GM18505 (cell line): ENCODE measurements around the gene ARHGAP40.
"Not testable (repeated sequence)": the region's sequence is repeated elsewhere in the genome, so short reads cannot be mapped to it uniquely, and the experiment has no call there.

Experiments
- ATAC-seq: cut with Tn5 transposase; IDR thresholded peaks from one replicate; pipeline ENCODE4 v1.9.1; 2021; ENCODE audit not compliant: unreplicated experiment
- POLR2A ChIP-seq: IDR thresholded peaks from 4 replicates; pipeline ENCODE4 v1.6.1; 2011; ENCODE audit warnings: borderline replicate concordance; ENCODE audit not compliant: insufficient read depth, insufficient read length; ENCODE audit errors: extremely low read depth

The ARHGAP40 gene

GRCh38 chr20:38581013-38581412, 20.6 kb upstream of the ARHGAP40 start, which contains the start of gene ADIG:
Gene ADIG (plus strand): TSS chr20:38581197. CDS start chr20:38581251, 54 bp downstream.
- TF ChIP-seq POLR2A, result no peak
- ATAC-seq, result no peak

- no peak for ATAC-seq
Measured at GRCh38 chr20:38581830-38582358, 19.7 kb upstream of the ARHGAP40 start.

GRCh38 chr20:38583306-38583705, 18.3 kb upstream of the ARHGAP40 start:
- ATAC-seq, result no peak

More at GRCh38 chr20:38581830-38582358, 19.7 kb upstream of the ARHGAP40 start:
- TF ChIP-seq POLR2A, result no peak

DNA sequence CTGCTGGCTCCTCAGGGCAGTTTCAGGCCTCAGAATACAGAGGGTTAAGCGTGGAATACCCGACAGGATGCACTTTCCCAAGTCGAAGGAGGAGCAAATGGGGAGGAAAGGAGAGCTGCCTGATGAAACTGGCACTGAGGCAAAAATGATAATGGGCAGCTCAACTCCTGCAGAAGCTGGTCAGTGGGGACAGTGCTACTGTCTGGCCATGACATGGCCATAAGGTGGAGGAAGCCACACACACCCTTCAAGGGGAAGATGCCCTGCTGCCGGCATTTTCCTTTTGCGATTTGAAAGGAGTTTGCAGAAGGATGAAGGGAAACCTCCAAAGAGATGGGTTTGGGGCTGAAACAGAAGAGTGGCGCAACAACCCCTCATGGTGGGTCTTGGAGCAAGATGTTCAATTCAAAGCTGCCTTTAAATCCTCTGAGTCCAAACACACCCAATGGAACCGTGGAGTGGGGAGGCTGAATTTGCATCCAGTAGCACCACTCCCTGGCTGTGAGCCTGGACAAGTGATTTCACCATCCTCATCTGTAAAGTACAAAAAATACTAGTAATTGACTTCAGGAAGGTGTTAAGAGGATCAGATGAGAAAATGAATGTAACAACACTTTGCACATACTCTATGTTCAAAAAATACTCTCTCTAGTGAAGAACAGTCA, 17.4 kb upstream of the ARHGAP40 start:
- TF ChIP-seq POLR2A, result no peak
- ATAC-seq, result no peak

More at GRCh38 chr20:38583306-38583705, 18.3 kb upstream of the ARHGAP40 start:
- TF ChIP-seq POLR2A, result no peak

- TF ChIP-seq POLR2A, result no peak
Measured at GRCh38 chr20:38585404-38586180, 16.0 kb upstream of the ARHGAP40 start.

GRCh38 chr20:38586181-38586525, 15.5 kb upstream of the ARHGAP40 start:
- no peak for ATAC-seq

More at GRCh38 chr20:38585404-38586180, 16.0 kb upstream of the ARHGAP40 start:
- no peak for ATAC-seq

DNA sequence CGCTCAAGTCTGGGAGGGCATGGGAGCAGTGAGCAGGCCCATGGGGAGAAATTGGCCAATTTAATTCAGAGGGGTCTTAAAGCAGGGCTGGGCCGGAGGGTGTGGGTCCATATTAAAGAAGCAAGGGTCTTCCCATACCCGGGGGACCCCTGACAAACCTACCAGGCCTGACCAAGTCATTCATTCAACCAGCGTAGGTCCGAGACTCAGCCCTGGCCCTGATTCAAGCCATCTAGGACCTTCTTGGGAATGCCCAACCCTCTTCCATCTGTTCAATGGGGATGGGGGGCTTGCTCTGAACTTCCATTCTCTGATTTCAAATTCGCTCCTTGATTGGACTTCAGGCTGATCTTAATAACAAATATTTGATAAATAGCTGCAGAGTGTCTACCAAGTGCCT, 13.3 kb upstream of the ARHGAP40 start:
- ATAC-seq, result no peak
- TF ChIP-seq POLR2A, result no peak

More at GRCh38 chr20:38586181-38586525, 15.5 kb upstream of the ARHGAP40 start:
- TF ChIP-seq POLR2A, result no peak

DNA sequence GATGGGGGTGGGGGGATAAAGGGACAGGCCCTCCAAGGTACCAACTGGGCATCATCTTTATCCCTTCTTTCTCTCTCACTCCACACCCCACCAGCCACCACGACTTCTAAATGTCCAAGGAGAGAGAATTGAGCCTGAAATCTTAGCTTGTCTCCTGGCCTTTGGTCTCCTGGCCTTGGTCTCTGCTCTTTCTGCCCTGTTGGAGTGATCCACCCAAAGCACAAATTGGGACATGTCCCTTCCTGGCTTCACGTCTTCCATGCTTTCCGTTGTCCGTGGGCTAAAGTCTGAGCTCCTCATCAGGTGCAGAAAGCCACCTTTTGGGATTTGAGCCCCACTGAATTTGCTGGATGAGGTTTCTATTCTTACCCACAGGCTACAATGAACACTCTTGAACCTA, 12.3 kb upstream of the ARHGAP40 start:
- TF ChIP-seq POLR2A, result no peak
- ATAC-seq, result no peak

DNA sequence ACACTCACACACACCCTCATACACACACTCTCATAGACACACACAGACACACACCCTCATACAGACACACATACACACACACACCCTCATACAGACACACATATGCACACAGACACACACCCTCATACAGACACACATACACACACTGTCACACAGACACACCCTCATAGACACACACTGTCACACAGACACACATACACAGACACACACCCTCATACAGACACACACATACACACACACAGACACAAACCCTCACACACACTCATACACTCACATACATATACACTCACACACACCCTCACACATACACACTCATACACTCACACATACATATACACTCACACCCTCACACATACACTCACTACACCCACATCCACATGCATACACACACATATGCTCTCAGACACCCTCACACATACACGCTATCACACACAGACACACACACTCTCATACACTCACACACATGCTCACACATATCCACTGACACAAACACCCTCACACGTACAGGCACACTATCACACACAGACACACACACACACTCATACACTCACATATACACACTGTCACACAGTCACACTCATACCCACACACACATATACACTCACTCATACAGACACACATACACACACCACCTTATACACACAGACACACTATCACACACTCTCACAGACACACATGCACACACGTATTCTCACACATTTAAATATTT, 11.5 kb upstream of the ARHGAP40 start:
- no peak for ATAC-seq
- no peak for TF ChIP-seq POLR2A

DNA sequence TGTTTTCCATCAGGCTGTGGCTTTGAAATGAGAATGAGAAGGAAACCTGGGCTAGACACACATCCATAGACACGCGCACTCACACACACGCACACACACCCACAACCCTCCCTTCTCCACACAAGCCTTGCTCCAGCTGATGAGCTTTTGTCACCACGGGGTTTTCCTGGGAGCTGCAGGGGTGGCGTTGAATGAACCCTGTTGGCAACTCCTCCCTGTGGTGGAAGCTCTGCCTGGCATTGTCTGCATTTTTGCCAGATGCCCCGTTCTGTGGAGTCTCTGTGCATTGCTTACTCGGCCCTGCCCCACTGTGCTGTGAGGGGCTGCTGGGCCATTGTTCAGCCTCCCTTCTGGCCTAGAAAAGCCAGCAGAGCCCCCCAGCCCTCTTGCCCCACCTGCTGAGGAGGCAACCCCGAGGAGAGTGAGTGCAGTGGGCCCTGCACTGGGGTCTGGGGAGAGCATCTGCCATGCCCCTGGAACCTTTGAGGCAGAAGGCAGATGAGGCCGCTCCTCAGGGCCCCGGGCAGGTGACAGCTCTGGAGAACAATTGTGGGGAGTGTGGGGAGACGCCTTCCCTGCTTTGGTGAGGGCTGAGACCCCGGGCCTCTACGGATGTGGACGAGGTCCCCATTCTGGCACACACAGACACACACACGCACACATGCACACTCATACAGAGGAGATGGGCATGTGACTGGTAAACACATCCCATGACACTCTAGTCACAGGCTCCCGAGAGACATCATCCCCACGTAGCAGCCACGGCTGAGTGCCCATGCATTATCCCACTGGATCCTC, 10.7 kb upstream of the ARHGAP40 start:
- no peak for ATAC-seq
- TF ChIP-seq POLR2A, result no peak

GRCh38 chr20:38591474-38592410, 9.9 kb upstream of the ARHGAP40 start:
- ATAC-seq, result no peak
- TF ChIP-seq POLR2A, result no peak

- ATAC-seq, result not testable (repeated sequence)
Measured at GRCh38 chr20:38592411-38592790, 9.2 kb upstream of the ARHGAP40 start.

DNA sequence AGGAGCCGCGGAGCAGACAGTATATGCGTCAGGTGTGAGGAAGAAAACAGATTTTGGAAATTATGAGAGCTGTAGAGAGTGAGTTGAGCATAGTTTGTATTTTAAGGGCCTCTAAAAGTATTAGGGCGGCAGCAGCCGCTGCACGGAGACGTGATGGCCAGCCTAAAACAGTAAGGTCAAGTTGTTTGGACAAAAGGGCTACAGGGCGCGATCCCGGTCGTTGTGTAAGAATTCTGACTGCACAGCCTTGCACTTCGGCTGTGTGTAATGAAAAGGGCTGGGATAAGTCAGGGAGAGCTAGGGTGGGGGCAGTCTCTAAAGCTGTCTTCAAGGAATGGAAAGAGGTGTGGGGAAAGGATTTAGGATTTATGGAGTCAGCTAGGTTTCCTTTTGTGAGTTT, 7.3 kb upstream of the ARHGAP40 start:
- not testable (repeated sequence) for ATAC-seq

DNA sequence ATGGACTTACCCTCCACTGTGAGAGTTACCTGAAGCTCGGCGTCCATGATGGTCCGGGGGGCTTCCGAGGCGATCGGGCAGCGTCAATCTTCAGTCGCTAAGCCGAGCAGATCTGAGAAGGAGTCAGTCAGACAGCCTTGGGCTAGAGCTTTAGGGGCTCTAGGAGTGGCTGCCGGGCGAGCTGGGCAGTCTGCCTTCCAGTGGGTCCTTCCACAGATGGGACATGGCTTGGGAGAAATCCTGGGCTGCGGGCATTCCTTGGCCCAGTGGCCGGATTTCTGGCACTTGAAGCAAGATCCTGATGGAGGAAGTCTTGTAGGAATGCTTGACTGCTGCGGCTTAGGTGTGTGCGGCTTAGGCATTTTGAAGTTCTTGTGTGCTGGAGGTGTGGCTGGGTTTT, 5.7 kb upstream of the ARHGAP40 start:
- ATAC-seq, result not testable (repeated sequence)
